HG02571 (cell line): Measurements from ENCODE around the gene EPHB2.

ENCODE experiments used
- ATAC-seq: cut with Tn5 transposase; IDR thresholded peaks from one replicate; pipeline ENCODE4 v1.9.1; 2021; ENCODE audit warnings: mild to moderate bottlenecking, moderate library complexity; ENCODE audit not compliant: unreplicated experiment

EPHB2 gene

DNA sequence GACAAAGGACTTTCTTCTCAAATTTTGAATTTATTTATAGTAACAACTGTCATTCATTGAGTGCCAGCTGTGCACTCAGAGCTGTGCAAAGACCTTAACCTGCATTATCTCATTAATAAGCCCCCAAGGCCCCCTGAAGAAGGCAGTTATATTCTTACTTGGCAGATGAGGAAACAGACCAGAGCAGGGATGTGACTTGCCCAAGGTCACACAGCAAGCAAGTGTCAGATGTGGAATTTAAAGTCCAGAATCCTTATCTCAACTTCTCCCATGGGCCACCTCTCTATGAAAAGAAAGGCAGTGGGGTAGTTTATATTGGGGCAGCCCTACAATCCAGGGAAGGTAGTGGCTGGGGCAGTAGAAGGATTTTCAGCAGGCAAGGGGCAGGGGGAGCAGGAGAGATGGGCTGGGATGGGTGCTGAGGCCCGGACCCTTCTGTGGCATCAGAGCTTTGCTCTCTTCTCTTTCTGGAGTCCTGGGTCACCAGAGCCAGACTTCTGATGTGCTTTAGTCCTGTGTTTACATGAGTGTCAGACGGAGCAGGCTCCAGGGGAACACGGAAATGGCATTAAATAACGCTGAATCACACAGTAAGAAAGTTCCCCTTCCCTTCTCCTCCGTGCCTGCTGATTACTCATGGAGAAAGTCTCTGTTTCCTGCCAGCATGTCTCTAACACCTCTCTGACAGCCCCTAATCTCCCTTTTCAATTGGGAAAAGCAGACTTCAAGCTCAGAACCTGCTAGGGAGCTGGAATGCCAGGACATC is 39.5 kb downstream of the EPHB2 start:
- ATAC-seq: no peak

DNA sequence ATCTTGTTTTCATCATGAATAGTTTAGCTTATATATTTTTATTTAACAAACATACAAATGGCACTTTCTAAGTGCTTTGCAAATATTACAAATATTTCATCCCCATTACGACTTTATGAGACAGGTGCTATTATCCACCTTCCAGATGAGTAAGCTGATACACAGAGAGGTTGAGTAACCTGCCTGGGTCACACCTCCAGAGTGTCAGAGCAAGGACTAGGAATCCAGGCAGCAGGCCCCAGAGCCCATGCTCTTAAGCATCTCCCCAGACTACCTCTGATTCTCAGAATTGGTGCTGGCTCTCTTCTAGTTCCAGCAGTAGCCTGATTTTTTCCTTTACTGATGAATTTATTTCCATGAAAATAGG is 40.0 kb downstream of the EPHB2 start:
- ATAC-seq: no peak

DNA sequence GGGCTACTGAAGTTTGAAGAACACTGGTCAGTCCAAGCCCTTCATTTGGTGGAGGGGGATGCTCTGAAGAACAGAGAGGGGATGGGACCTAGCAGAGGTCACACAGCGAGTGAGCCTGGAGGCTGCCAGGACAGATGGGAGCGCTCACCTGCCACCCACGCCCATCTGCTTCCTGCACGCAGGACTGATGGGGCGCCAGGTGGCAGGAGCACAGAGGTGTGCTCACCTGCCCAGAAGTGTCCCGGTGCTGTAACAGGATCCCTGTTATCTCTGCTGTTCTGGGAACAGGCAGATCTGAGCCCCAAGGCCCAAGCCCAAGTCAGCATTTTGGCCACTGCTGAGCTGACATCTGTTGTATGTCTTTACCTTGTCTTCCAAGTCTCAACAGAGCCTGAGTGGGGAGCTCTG is 40.5 kb downstream of the EPHB2 start:
- ATAC-seq: no peak

DNA sequence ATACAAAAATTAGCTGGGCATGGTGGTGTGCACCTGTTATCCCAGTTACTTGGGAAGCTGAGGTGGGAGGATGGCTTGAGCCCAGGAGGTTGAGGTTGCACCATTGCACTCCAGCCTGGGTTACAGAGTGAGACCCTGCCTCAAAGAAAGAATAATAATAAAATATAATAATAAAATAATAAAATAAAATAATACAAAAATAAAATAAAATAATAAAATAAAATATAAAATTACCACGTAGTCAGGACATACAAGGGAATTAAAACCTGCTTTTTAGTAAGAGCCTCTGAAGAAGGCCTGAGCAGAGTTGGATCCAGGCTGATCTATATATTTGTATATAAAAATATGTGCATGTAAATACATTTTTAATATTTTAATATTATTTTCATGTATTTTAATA is 41.7 kb downstream of the EPHB2 start:
- ATAC-seq: no peak

DNA sequence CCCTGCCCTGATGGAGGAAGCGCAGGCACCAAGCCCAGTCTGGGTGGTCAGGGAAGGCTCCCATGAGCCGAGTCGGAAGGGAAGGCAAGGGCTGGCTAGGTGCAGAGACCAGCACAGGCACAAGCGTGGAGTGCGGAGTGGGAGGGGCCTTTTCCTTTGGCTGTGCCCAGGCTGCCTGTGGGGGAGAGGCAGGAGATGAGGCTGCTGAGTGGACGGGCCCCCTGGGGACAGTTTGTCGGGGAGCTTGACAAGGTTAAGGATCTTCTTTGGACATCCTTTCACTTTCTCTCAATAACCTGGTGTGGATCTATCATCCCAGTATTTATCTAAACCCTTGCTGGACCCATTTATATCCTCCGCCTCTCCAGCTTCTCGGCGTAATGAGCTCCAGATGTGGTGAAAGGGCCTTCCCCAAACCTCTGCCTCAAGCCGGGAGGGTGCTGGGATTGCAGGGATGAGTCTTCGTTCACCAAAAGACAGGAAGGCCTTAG is 42.9 kb downstream of the EPHB2 start:
- ATAC-seq: no peak

DNA sequence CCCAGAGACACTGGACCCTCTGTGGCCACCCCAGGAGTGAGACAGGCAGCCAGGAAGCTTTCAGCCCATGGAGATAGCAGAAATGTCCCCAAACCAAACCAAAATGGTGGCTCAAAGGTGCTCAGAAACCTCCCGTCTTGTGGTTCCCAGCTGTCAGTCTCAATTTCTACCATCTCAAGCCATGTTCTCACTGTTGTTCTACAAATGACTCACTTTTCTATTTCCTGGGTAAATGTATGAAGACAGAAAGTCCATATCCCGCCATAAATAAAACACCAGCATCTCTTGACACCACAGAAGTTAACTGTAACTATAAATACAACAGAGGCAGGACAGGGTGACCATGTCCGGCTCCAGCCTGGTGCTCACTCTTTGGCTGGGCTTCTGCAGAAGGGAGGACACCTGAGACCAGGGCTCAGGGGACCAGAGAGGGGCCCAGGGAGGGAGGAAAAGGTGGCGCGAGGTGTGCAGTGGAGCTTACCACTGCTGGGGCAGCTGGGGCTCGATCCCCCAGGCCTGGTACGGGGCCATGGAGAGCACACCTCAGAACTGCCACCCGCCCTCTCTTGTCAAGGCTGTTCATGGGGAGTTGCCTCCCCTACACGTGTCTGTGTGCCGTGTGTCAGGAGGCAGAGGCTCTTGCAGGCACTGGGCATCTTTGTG is 43.6 kb downstream of the EPHB2 start:
- ATAC-seq: no peak

DNA sequence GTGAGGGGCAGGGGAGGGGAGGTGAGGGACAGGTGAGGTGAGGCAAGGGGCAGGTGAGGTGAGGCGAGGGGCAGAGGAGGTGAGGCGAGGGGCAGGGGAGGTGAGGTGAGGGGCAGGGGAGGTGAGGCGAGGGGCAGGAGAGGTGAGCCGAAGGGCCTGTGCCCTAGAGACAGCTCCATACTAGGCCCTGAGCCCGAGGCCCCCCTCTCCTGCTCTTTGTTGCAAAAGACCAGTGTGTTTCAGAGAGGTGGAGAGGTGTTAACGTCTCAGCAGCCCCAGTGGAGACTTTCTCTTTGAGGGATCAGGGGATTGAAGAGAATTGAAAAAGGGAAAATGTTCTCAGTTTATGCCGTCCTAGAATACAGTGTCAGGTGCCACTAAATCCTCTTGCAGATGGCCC is 44.2 kb downstream of the EPHB2 start:
- no peak for ATAC-seq

DNA sequence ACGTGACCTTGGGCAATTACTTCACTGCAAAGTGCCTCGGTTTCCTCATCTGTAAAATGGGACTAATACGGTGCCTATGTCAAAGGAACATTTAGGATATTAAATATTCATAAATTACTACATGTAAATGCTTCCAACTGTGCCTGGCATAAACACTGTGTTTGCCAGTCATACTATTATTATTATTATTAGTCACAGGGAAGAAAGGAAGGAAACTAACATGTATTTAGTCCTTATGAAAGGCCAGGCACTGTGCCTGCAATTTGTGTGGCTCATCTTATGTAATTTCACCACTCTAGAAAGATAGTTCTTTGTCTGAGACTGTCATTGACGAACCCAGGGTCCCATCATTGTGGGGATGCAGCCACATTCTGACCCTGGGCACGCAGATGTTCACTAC is 45.0 kb downstream of the EPHB2 start:
- no peak for ATAC-seq

DNA sequence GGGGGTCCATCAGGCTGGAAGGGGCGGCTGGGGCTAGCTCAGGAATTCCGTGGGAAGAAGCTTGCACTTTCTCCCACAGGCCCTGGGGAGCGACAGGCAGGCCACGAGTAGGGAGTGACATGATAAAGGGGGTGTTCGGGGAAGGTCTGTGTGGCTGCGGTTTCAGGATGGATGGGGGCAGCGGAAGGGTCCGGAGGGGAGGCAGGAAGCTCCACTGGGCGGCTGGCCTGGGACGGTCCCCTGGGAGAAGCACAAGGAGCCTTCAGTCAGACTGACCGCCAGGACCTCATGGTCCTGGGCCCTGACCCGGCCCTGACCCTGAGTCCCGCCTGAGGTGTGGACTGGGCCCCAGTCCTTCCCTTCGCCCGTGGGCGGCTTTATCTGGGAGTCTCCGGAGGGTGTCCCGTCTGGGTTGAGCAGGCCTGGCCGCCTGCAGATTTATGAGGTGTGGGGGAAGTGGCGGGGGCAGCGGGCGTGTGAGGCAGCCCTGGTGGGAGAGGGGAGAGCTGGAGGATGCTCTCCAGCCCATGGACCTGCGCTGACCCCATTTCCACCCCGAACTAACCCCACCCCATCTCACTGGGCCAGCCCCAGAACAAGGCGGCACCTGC is 45.6 kb downstream of the EPHB2 start:
- ATAC-seq: no peak

DNA sequence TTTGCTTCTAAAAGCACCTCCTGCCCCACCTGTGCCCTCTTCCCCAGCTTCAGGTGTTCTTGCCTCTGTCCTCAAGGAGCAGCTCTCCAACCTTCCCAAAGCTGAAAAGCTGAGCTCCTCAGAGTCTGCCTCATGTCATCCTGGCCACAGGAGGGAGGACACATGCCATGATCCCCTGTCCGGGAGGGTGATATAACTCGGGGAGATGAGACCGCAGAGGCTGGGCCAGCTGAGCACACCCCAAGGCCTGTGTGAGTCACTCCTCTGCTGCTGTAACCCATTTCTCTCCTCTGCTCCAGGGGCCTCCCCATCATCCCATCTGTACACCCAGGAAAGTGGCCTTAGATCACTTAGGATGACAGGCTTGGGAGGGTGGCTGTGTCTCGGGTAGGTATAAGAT is 49.8 kb downstream of the EPHB2 start:
- no peak for ATAC-seq

DNA sequence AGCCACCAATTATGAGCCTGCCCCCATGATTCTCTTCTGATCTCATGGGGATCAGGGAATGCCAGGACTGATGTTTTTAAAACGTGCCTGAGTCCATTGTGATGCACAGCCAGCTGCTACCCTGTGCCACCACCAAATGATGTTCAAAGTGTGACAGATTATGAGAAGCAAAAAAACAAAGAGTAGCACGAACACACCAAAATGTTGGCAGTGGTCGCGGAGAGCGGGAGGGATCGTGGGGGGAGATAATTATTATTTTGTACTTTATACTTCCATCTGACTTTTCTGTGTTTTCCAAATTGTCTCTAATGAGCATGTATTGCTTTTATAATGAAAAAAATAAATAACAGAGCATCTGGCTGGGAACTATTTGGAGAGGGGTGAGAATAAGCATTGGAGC is 50.5 kb downstream of the EPHB2 start:
- ATAC-seq: no peak

DNA sequence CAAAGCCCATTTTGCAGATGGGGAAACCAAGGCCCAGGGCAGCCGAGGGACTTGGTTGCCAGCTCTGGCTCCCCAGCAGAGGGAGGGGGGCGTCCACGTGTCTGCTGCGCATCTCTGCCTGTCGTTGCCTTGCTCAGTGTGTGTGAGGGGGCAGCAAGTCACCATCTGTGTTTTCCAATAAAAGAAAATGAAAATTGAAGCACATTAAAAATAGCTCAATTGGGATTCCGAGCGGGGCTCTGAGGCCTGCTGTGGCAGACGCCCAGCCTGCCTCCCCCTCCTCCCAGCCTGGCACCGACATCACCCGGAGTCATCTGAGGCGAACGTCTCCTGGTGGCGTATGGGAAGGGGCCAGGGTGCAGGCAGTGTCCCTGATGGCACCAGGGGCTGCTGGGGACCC is 51.2 kb downstream of the EPHB2 start:
- no peak for ATAC-seq

DNA sequence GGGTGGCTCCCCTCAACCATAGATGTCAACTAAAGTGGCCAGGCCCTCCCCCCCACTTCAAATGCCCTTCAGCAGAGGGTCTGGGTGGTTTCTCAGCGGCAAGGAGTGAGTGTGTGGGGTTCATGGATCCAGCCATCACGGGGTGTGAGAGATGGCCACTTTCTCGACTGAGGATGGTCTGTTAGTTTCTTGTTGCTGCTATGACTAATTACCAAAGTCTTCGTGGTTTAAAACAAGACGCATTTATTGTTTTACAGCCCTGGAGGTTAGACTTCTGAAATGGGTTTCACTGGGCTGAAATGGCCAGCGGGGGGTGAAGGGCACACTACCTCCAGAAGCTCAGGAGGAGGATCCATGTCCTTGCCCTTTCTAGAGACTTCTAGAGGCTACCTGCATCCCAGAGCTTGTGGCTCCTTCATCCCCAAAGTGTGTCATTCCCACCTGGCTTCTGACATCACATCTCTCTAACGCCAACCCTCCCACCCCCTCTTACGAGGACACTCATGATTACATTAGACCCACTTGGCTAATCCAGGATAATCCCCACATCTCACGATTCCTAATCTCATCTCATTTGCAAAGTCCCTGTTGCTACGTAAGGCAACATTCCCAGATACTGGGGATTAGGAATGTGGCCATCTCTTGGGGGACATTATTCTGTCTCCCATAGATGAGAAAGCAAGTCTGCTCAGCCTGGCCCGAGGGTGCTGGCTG is 53.0 kb downstream of the EPHB2 start:
- no peak for ATAC-seq

DNA sequence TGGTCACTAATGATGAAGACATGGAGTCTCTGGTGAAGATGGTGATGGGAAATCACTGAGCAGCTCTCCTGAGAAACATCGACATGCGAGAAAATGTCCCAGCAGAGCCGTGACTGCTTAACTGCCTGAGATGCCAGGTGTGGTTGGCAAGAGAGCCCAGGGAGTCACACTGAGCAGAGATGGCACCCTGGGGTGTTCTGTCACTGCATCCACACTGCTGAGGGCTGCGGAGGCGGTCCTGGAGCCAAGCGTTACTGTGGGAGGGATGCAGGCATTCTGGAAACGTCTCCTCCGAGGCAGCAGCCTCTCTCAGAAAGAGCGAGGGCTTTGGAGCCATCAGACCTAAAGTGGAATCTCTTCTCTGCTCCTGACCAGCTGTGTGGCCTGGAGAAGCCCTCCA is 57.2 kb downstream of the EPHB2 start:
- no peak for ATAC-seq

DNA sequence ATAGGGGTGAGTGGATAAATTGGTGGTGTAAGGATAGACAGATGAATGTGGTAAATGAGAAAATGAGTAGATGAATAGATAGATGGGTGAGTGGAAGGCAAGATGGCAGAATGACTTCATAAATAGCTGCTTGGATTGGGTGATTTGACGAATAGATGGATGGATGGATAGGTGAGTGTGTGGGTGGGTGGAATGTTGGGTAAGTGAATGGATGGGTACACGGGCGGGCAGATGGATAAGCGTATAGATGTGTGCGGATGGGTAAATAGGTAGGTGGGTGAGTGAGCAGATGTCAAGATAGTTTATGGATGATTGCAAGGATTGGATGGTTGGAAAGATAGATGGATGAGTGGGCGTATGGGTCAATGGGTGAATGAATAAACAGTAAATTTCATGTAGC is 59.3 kb downstream of the EPHB2 start:
- no peak for ATAC-seq

DNA sequence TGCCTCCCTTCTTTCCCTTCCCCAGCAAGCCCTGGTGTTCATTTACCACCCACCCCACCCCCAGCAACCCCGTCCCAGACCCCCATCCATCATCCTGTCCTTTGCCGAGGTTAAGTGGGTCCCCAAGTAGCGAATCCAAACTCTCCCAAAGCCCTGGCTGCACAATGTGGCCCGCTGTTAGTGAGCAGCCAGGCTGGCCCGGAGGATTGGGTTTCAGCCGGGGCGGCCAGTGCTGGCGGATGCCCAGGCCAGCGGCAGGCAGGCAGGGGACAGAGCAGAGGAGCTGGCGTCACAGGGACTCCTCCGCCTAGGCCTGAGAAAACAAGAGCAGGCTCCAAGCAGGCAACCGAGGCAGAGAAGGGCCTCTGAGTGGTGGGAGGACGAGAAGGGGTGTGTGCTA is 61.4 kb downstream of the EPHB2 start:
- ATAC-seq: no peak

DNA sequence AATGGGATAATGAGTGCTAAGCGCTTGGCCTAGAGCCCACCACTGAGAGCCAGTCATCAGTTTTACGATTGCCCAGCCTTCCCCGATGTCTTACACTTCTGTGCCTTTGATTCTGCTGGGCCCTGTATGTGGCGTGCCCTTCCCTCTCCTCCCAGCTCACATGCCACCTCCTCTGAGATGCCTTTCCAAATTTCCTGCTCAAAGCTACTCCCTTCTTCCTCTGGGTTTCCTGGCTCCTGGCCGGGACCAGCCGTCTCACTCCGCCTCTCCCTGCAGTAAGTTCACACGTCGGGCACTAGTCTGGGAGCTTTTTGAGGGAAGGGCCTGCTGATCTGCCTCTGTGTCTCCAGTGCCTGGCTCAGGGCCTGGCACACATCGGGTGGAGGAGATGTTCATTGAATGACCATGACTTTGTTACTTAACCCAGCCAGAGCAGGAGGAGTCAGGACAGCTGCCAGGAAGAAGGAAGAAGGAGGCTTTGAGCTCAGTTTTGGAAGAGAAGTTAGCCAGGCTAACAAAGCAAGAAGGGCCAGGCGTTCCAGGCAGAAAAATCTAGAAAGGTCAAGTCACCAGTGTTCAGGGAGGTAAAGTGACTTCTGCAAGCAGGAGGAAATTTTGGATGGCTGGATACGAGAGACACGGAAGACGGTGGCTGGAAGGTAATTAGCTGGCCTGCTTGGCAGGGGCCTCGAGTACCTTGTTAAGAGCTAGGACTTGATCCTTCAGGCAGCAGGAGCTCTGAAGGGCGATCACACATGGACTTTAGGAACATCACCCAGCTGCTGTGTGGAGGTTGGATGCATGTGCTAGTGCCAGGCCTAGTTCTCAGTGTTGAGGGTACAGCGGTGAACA is 63.6 kb downstream of the EPHB2 start:
- ATAC-seq: no peak

DNA sequence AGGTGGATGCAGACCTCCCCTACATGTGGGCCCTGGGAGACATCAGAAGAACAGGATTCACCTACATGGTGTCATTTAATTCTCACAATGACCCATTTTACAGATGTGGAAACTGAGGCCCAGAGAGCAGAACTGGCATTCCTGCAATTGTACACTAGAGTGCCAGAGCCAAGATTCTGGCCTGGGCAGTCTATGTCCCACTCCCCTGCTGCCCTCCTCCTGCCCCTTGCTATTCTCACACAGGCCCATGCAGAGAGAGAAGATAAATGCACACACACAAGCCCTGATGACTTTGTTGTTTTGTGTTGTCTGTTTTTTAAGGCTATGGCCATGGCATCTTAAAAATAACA is 64.2 kb downstream of the EPHB2 start:
- ATAC-seq: no peak

DNA sequence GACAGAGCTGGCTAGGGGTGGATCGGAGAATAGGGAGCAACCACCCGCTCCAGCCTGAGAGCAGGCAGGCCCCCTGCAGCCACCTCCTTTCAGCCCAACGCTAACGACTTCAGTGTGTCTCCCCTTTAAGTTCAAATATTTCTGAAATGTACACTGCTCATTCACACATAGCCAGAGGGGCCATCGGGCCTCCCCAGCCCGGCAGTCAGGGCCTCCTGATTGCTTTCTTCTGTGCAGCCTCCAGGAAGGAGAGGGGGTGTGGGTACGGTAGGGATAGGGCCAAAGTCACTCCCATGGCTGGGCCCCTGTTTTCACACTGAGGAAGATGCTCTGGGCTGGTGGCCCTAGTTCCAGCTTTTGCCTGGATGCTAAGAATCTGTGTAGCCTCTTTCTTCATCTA is 64.8 kb downstream of the EPHB2 start:
- ATAC-seq: no peak

DNA sequence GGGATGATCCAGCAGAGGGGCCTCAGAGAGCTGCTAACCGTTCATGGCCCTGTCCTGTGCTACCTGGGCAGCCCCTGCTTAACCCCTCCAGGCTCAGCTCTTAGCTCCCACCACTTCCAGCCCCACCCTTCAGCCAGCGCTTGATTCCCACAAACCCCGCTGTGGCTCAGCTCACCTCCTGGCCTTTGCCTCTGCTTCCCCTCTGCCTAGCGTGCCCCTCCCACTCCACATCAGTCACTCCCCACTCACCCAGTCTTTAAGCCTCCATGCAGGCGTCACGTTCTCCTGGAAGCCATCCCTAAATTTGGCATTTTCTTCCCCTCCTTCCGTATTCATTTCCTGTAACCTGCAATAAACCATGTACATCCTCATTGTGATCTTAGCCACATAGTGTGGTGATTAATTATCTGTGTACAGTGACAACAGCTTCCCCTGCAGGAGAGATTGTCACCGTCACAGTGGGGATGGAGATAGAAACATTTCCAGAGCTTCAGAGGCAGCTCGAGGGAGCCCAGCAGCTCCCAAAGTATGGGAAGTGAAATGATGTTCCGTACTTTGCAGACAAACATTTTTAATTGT is 65.5 kb downstream of the EPHB2 start:
- ATAC-seq: no peak
